Hindlimb muscle (tissue), 1 donor: ENCODE results near the gene DUSP28. TPM values are rescaled to one million over a fixed set of nuclear protein-coding genes. Genes with fewer than 3 reads are reported as not detected.

ENCODE experiments used
- DNase-seq: peaks from one replicate; pipeline ENCODE4 v3.0.0-alpha.2; 2013
- polyA plus RNA-seq: library from polyadenylated mRNA; unstranded; fragments of 120-200 nt; gene quantifications from one replicate; pipeline ENCODE4 v1.2.1, GENCODE V29; 2013; ENCODE audit not compliant: insufficient read length

Gene DUSP28
- polyA plus RNA-seq, 1 donor, result 12.6 TPM

DNA sequence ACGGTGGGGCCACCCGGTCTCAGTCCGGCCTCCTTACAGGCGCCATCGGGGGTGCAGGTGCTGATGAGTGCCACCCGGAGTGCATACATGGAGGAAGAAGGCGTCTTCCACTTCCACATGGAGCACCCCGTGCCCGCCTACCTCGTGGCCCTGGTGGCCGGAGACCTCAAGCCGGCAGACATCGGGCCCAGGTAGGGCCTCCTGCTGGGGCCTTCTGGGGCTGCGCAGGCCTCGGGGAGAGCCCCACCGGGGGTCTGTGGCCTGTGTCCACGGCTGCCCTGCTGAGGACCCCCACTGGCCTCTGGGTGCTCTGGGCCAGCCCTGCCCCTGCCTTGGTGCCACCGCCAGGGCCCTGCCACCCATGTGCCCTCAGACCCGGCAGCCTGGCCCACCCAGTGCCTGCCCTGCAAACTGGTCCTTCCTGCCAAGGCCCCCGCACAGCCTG, 12.9 kb downstream of the DUSP28 start:
- DNase-seq, result no peak

GRCh38 chr2:240573516-240574385, 13.6 kb downstream of the DUSP28 start:
- DNase-seq, result no peak

DNA sequence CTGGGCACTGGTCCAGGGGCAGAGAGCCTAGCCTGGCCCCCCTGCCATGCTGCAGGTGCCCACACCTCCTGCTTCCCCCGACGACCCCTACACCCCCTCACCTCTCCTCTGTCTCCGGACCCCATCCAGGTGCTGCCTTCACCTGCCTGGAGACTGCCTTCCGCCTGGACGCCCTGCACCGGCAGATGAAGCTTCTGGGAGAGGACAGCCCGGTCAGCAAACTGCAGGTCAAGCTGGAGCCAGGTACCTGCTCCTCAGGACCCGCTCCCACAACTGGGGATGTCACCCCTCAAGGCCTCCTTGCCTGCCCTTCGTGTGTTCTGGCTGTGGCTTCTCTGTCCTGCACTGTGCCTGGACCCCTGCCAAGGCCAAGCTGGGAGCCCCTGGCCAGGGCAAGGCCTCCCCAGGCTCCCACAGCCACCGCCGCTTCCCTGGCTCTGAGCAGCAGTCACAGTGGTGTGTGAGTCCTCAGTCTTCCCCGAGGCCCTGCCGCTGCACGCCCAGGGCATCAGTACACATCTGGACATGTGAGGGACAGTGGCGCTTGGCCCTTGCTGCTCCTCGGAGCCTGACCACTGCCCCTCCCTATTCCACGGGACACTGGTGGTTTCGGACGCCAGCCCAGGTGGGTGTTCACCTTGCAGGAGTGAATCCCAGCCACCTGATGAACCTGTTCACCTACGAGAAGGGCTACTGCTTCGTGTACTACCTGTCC, 14.4 kb downstream of the DUSP28 start:
- no peak for DNase-seq

- DNase-seq, result no peak
Measured at GRCh38 chr2:240575101-240575965, 15.2 kb downstream of the DUSP28 start.

- no peak for DNase-seq
Measured at GRCh38 chr2:240576036-240576435, 15.9 kb downstream of the DUSP28 start.

DNA sequence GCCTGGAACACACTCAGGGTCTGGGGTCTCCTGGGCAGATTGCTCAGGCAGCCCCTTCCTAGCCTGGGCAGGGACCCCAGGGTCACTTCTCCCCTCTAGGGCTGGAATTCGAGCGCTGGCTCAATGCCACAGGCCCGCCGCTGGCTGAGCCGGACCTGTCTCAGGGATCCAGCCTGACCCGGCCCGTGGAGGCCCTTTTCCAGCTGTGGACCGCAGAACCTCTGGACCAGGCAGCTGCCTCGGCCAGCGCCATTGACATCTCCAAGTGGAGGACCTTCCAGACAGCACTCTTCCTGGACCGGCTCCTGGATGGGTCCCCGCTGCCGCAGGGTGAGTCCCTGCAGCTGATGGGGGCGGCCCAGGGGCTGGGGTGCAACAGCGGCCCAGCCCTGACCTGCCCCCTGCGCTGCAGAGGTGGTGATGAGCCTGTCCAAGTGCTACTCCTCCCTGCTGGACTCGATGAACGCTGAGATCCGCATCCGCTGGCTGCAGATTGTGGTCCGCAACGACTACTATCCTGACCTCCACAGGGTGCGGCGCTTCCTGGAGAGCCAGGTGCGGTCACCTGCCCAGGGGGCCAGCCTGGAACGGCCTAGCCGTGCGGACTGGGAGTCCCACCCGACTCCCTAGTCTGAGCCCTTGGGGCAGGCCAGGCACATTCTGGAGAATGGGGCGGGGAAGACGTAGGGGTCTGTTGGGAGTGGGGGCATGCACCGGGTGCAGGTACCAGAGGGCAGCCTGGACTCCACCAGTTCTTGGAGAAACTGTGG, 16.5 kb downstream of the DUSP28 start:
- DNase-seq, result no peak

DNA sequence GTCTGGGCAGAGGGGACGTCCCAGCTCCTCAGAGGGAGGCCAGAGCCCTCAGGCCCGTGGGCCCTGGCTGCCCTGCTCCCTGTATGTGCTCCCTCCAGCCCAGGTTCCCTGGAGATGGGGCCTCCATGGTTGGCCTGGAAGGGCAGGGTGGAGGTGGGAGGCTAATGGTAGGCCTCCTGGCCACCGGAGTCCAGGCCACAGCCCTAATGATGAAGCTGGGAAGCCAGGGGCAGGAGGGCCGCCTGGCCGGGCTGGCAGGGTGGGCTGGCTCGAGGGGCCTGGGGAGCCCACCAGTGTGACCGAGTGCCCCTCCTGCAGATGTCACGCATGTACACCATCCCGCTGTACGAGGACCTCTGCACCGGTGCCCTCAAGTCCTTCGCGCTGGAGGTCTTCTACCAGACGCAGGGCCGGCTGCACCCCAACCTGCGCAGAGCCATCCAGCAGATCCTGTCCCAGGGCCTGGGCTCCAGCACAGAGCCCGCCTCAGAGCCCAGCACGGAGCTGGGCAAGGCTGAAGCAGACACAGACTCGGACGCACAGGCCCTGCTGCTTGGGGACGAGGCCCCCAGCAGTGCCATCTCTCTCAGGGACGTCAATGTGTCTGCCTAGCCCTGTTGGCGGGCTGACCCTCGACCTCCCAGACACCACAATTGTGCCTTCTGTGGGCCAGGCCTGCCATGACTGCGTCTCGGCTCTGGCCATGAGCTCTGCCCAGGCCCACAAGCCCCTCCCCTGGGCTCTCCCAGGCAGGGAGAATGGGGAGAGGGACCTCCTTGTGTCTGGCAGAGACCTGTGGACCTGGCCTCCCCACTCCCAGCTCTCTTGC, 17.3 kb downstream of the DUSP28 start:
- no peak for DNase-seq

GRCh38 chr2:240578110-240578450, 17.9 kb downstream of the DUSP28 start:
- DNase-seq, result no peak

DNA sequence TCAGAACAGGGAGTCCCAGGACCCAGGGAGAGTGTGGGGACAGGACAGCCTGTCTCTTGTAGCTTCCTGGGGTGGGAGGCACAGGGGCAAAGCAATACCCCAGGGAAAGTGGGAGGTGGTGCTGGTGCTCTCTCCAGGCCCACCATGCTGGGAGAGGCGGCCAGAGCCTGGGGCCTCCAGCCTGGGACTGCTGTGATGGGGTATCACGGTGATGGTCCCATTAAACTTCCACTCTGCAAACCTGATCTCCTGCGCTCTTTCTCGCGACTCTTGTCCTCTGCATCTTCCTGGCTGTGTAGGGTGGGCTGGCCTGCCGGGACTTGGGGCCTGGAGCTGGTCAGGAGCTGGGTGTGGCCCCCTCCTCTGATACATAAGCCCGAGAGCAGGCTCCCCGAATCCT, 18.3 kb downstream of the DUSP28 start:
- DNase-seq, result no peak

DNA sequence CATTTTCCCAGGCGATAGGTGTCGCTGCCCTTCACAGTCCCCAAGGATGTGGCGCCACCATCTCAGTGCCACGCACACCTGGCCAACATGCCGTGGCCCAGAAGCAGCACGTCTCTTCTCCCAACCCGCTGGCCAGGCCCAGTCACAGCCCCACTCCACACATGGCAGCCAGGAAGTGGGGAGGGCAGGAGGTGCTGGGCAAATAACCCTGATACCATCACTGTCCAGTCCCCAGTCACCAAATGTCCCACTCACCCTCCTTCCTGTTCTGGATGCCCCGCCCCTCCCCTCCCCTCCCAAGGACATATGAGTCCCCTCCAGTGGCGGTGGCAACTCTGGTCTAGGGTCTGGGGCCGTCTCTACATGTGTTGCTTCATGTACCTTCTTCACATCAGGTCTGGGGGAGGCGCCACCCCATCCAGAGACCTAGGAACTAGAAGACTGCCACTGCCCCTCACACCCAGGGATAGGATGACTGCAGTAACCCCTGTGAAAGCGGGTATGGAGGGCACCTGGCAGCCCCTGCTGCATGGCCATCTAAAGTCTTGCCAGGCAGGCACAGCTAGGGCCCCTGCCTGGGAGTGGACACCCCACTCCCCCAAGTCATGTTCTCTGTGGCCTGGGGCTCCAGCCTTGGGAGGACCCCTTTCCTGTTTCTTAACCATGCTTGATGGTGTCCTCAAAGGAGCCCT, 19.1 kb downstream of the DUSP28 start:
- no peak for DNase-seq

- DNase-seq, result no peak
Measured at GRCh38 chr2:240579771-240580614, 19.8 kb downstream of the DUSP28 start.

DNA sequence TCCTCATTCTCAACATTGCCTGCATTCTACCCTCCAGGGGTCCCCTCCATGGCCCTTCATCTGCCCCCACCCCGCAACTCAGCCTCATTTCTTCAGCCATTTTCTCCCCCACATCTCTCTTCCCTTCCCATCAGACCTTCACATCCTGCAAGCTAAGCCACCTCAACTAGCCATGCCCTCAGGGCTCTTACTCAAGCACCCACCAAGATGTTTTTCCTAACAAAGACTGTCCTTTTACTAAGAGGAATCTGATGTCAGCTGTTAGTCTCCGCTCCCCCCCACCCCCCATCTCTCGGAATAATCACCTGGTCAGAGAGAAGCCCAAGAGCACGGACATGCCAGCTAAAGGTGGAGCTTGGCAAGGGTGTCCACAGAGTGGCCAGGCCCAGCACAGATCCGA, 21.7 kb downstream of the DUSP28 start:
- DNase-seq, result no peak

DNA sequence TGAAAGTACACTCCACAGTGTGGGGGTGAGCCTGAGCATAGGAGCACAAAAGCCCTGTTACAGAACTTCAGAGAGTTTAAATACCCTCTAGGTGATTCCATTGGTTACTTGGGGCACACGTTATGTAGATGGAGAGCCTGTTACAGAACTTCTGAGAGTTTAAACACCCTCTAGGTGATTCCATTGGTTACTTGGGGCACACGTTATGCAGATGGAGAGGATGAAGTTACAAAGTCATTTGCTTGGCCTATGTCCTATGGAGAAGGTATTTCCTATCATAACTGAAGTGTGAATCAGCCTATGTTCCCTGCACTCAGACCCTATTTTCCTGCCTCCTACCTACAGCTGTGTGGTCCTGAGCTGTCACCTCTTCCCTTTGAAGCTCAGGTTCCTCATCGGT, 22.6 kb downstream of the DUSP28 start:
- no peak for DNase-seq

GRCh38 chr2:240583774-240584173, 23.6 kb downstream of the DUSP28 start:
- no peak for DNase-seq

DNA sequence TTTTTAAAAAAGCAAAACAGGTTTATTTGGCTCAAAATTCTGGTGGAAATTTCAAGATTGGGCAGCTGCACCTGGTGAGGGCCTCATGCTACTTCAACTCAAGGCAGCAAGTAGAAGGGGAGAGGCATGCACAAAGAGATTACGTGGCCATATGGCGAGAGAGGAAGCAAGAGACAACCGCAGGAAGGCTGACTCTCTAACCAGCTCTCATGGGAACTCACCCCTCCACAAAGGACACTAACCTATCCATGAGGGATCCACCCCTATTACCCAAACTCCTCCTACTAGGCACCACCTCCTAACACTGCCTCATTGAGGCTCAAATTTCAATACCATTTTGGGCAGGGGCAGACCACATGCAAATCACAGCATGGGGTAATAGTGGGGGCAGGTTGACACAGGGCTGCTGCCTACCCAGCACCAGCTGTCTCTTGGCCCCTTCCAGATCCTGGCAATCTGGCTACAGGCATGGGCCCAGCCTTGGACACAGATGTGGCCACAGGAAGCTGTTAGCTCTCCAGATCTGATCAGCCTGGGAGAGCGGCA, 24.4 kb downstream of the DUSP28 start:
- no peak for DNase-seq

- no peak for DNase-seq
Measured at GRCh38 chr2:240585101-240585500, 24.9 kb downstream of the DUSP28 start.

- DNase-seq, result no peak
Measured at GRCh38 chr2:240585681-240586197, 25.6 kb downstream of the DUSP28 start.

GRCh38 chr2:240586198-240586918, 26.2 kb downstream of the DUSP28 start, which contains the start of gene CAPN10:
Gene CAPN10, plus strand, starts transcription at chr2:240586734. Its CDS starts 178 bp downstream, at chr2:240586912.
- peak; percentile 98 for DNase-seq
